Stimulated activated naive CD4-positive, alpha-beta T cell (primary cell): Measurements from ENCODE around the gene GPANK1.
A peak's percentile ranks its signal among the peaks of the same experiment; 100 is the strongest.

Source experiments
- DNase-seq, 6 experiments: peaks; one replicate each; lab custom pipeline; 2025; lab: John Stamatoyannopoulos, UW

GPANK1 gene

GRCh38 chr6:31619805-31620585 lies 44.8 kb downstream of the GPANK1 start:
- DNase-seq, result peak; percentile 96 to 99 (median 97)

GRCh38 chr6:31617010-31617409 lies 47.8 kb downstream of the GPANK1 start:
- no peak for DNase-seq

- peak; percentile 5 to 48 (median 19) for DNase-seq
Observed at GRCh38 chr6:31615748-31616147, 49.0 kb downstream of the GPANK1 start.

GRCh38 chr6:31614684-31615578 lies 49.9 kb downstream of the GPANK1 start, which contains the start of gene AIF1:
TSS of gene AIF1 (plus strand) at chr6:31615234. CDS start at chr6:31615330, 96 bp downstream.
- no peak for DNase-seq

- no peak for DNase-seq
Observed at GRCh38 chr6:31614075-31614619, 50.6 kb downstream of the GPANK1 start.
